VCaP (cell line): ENCODE results near the gene RBBP4.

ENCODE experiments used
- H3K27ac ChIP-seq: fragments of 450-650 bp; 2 replicates; pipeline ENCODE4 v1.5.1; 2017
- TF ChIP-seq, protein P1 (sequence below): fragments of 450-650 bp; conservative IDR thresholded peaks from 2 replicates; pipeline ENCODE4 v1.5.1; 2017; ENCODE audit warnings: mild to moderate bottlenecking, moderate library complexity

The RBBP4 gene

DNA sequence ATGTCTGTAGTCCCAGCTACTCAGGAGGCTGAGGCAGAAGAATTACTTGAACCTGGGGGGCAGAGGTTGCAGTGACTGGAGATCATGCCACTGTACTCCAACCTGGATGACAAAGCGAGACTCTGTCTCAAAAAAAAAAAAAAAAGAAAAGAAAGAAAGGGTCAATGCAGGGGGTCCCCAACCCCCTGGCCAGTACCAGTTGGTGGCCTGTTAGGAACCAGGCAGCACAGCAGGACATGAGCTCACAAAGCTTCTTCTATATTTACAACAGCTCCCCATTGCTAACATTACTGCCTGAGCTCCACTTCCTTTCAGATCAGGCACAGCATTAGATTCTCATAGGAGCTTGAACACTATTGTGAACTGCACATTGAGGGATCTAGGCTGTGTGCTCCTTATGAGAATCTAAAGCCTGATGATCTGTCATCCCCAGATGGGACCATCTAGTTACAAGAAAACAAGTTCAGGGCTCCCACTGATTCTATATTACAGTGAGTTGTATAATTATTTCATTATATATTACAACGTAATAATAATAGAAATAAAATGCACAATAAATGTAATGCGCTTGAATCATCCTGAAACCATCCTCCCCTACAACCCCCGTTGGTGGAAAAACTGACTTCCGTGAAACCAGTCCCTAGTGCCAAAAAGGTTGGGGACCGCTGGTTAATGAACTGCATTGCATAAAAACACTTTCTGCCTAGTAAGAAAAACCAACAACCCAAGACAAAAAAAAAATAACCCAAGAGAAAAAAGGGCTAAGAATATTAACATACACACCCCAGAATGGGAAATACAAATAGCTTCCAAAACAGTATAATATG lies 3.5 kb upstream of the RBBP4 start:
- H3K27ac ChIP-seq = no peak overlapping the region
- TF ChIP-seq, protein P1, sequence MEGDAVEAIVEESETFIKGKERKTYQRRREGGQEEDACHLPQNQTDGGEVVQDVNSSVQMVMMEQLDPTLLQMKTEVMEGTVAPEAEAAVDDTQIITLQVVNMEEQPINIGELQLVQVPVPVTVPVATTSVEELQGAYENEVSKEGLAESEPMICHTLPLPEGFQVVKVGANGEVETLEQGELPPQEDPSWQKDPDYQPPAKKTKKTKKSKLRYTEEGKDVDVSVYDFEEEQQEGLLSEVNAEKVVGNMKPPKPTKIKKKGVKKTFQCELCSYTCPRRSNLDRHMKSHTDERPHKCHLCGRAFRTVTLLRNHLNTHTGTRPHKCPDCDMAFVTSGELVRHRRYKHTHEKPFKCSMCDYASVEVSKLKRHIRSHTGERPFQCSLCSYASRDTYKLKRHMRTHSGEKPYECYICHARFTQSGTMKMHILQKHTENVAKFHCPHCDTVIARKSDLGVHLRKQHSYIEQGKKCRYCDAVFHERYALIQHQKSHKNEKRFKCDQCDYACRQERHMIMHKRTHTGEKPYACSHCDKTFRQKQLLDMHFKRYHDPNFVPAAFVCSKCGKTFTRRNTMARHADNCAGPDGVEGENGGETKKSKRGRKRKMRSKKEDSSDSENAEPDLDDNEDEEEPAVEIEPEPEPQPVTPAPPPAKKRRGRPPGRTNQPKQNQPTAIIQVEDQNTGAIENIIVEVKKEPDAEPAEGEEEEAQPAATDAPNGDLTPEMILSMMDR = no peak

DNA sequence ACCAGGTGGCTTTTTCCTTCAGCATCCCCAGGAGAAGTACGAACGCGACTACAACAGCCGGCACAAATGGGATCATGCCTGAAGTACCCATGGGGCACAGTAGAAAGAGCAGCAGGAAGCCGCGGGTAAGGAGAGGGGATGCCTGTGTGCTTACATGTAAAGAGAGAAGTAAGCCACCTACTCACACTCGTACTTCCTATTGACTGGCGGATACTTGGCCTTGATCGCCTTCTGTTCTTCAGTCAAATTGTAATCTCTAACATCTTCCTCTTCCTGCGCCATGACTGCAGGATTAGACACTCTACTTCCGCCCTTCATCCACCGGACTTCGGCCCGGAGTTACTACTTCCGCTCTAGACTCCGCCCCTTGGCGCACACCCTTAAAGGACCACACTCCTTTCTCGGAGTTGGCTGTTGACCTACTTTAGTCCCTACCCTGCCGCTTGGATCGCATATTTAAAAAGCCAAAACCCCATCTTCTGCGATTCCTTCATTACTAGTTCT lies 708 bp upstream of the RBBP4 start, which contains the start of gene ZBTB8OS:
TSS of gene ZBTB8OS (minus strand) at position 303 of the 504 bp plus-strand sequence. CDS start at position 282, 21 bp downstream.
- H3K27ac ChIP-seq = peak within 1 kb of the TSS; percentile 99
- TF ChIP-seq, protein P1 = no peak

DNA sequence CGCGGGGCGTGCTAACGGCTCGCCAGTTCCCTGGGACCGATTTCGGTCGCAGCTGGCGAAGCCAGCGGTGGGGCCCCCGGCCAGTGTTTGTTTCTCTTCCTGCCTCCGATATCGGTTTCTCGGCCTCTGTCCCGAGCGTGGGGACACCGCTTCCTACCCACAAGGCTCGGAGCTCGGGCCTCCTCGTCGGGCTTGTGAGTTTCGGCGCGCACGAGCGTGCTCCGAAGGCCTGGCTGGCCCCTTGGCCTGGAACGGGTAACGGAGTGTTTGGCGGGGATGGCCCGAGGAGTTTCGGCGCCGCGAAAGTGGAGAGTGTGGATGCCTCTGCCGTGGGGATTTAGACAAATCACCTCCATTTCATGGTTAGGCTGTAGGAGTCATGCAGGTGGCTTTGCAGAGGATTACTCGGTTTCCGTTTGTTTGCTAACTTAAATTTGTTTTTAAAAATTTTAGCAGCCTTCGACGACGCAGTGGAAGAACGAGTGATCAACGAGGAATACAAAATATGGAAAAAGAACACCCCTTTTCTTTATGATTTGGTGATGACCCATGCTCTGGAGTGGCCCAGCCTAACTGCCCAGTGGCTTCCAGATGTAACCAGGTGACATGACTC lies 559 bp downstream of the RBBP4 start:
- TF ChIP-seq, protein P1 = no peak
- H3K27ac ChIP-seq = peak overlapping the region; percentile 99

DNA sequence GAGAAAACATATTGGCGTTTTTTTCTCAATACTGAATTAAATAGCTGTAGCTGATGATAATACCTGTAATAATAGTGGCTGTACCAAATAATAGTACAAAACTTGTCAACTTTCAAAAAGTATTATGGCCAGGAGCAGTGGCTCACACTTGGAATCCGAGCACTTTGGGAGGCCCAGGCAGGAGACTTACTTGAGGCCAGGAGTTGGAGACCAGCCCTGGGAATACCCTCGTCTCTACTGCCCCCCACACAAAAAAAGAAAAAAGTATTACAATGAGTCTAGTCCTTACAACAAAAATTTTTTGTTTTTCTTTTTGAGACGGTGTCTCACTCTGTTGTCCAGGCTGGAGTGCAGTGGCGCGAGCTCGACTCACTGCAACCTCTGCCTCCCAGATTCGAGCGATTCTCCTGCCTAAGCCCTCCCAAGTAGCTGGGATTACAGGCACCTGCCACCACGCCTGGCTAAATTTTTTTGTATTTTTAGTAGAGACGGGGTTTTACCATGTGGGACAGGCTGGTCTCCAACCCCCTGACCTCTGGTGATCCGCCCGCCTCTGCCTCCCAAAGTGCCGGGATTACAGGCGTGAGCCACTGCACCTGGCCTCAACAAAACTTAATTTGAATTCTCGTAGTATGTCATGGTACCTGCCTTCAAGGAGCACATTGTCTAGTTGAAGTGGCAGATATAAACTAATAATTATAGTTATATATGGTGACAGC lies 1.4 kb downstream of the RBBP4 start:
- H3K27ac ChIP-seq = peak overlapping the region; percentile 99
- TF ChIP-seq, protein P1 = no peak

DNA sequence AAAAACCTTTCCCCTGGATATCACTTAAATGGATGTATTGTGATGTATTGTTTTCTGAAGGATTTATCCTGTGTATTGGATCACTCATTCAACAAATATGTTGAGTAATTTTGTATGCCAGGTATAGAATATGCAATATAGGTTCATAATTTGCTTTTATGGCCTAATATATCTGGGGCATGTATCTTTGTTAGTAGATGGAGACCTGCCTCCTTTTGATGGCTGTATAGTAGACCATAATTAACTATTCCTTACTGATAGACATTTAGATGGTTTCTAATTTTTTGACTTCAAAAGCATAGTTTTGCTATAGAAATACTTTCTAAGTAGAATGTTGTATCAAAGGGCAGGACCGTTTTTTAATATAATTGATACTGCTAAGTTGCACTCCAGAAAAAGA lies 8.6 kb downstream of the RBBP4 start:
- H3K27ac ChIP-seq = no peak overlapping the region
- TF ChIP-seq, protein P1 = no peak

DNA sequence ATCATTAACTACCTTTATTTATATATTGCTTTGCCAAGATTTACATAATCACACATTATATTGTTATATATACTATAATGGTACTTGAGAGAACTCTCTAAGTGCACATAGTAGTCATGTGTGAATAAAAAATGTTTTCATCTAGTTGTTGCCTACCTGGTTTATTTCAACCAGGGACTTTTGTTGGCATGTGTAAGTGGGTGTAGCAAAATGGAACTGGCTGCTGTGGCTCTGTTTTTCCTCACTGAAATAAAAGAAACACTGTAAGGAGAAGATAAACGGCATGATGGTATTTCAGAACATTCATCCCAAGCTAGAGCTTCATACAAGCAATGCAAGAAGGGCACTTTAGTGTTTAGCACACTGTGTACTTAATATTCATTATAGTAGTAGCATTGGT lies 14.9 kb downstream of the RBBP4 start:
- TF ChIP-seq, protein P1 = no peak
- no peak overlapping the region for H3K27ac ChIP-seq
